Measurements from ENCODE around the gene ENO3. TPM values are rescaled to one million over a fixed set of nuclear protein-coding genes. Genes with fewer than 3 reads are reported as not detected.

The ENO3 gene
- total RNA-seq, 1 experiment from 2014 or later, result 12.3 TPM

- Mint-ChIP-seq H3K9me3 (ENCODE audit: low read depth, unreplicated experiment) (no peaks in the 10 kb centered on the region), H3K27me3 (ENCODE audit: unreplicated experiment) (no peaks in the 10 kb centered on the region), H3K36me3 (ENCODE audit: insufficient read depth, unreplicated experiment) (peaks cover 20% of the 10 kb centered on the region), H3K4me1 (ENCODE audit: low read depth, unreplicated experiment) (peaks cover 10% of the 10 kb centered on the region), H3K27ac (ENCODE audit: unreplicated experiment) (peak overlapping the region; percentile 7), H3K4me3 (ENCODE audit: low read depth, unreplicated experiment) (no peak overlapping the region)
- DNase-seq, result no peak
- CTCF ChIA-PET, result no interaction called here
- TF ChIP-seq CTCF (IDR thresholded peaks at IDR 0.05; ENCODE audit: unreplicated experiment), result no peak
- no TSS peak for BruUV-seq (replicated peaks)
- intact Hi-C loops (cut with micrococcal nuclease; ENCODE audit: unreplicated experiment), result loop anchor here (10.0 kb wide), 1 partner anchor 68 kb away; no protein-coding TSS in a partner anchor
Measured at GRCh38 chr17:4982305-4982704, 31.4 kb downstream of the ENO3 start.

GRCh38 chr17:4986403-4986802 lies 35.5 kb downstream of the ENO3 start:
- DNase-seq, result no peak
- H3K36me3 Mint-ChIP-seq (ENCODE audit: insufficient read depth, unreplicated experiment), result peaks cover 34% of the 10 kb centered on the region
- no peaks in the 10 kb centered on the region for H3K9me3 Mint-ChIP-seq (ENCODE audit: low read depth, unreplicated experiment)
- intact Hi-C loops (cut with micrococcal nuclease; ENCODE audit: unreplicated experiment), result loop anchor here (10.0 kb wide), 1 partner anchor 72 kb away; no protein-coding TSS in a partner anchor
- peak overlapping the region; percentile 92 for H3K4me3 Mint-ChIP-seq (ENCODE audit: low read depth, unreplicated experiment)
- no peaks in the 10 kb centered on the region for H3K27me3 Mint-ChIP-seq (ENCODE audit: unreplicated experiment)
- CTCF ChIA-PET, result interaction anchor here (2.3 to 2.4 kb wide), 2 partner anchors 19 to 77 kb away, joined by 8 read pairs; partner anchors contain the start of gene SPAG7
- no peak for TF ChIP-seq CTCF (IDR thresholded peaks at IDR 0.05; ENCODE audit: unreplicated experiment)
- H3K27ac Mint-ChIP-seq (ENCODE audit: unreplicated experiment), result peak overlapping the region; percentile 50
- TSS peak; percentile 36 for BruUV-seq (replicated peaks)
- H3K4me1 Mint-ChIP-seq (ENCODE audit: low read depth, unreplicated experiment), result peaks cover 32% of the 10 kb centered on the region

GRCh38 chr17:4986951-4987766 lies 36.2 kb downstream of the ENO3 start, which contains the start of gene CAMTA2:
CAMTA2 (minus strand) TSS chr17:4987675; CDS start chr17:4986222, 1,453 bp downstream.
- intact Hi-C loops (cut with micrococcal nuclease; ENCODE audit: unreplicated experiment), result loop anchor here (10.0 kb wide), 1 partner anchor 72 kb away; no protein-coding TSS in a partner anchor
- Mint-ChIP-seq H3K4me1 (ENCODE audit: low read depth, unreplicated experiment) (peaks cover 32% of the 10 kb centered on the region), H3K9me3 (ENCODE audit: low read depth, unreplicated experiment) (no peaks in the 10 kb centered on the region), H3K27ac (ENCODE audit: unreplicated experiment) (peak within 1 kb of the TSS; percentile 50), H3K4me3 (ENCODE audit: low read depth, unreplicated experiment) (peak within 1 kb of the TSS; percentile 92), H3K27me3 (ENCODE audit: unreplicated experiment) (no peaks in the 10 kb centered on the region), H3K36me3 (ENCODE audit: insufficient read depth, unreplicated experiment) (peaks cover 32% of the 10 kb centered on the region)
- peak; percentile 82 for DNase-seq
- peak; percentile 64 for TF ChIP-seq CTCF (IDR thresholded peaks at IDR 0.05; ENCODE audit: unreplicated experiment)
- BruUV-seq (replicated peaks), result no TSS peak
- CTCF ChIA-PET, result interaction anchor here (1.4 to 2.4 kb wide), 3 partner anchors 16 to 78 kb away, joined by 3 to 8 read pairs (median 8); partner anchors contain the start of gene SPAG7

- no peak for TF ChIP-seq CTCF (IDR thresholded peaks at IDR 0.05; ENCODE audit: unreplicated experiment)
- Mint-ChIP-seq H3K4me3 (ENCODE audit: low read depth, unreplicated experiment) (peak overlapping the region; percentile 92), H3K27ac (ENCODE audit: unreplicated experiment) (peak overlapping the region; percentile 50), H3K36me3 (ENCODE audit: insufficient read depth, unreplicated experiment) (peaks cover 28% of the 10 kb centered on the region), H3K9me3 (ENCODE audit: low read depth, unreplicated experiment) (no peaks in the 10 kb centered on the region), H3K27me3 (ENCODE audit: unreplicated experiment) (no peaks in the 10 kb centered on the region), H3K4me1 (ENCODE audit: low read depth, unreplicated experiment) (peaks cover 32% of the 10 kb centered on the region)
- TSS peak; percentile 35 for BruUV-seq (replicated peaks)
- intact Hi-C loops (cut with micrococcal nuclease; ENCODE audit: unreplicated experiment), result loop anchor here (10.0 kb wide), 1 partner anchor 73 kb away; no protein-coding TSS in a partner anchor
- CTCF ChIA-PET, result interaction anchor here (1.4 to 2.4 kb wide), 3 partner anchors 17 to 79 kb away, joined by 3 to 8 read pairs (median 8); partner anchors contain the start of gene SPAG7
- no peak for DNase-seq
Measured at GRCh38 chr17:4987767-4988567, 37.0 kb downstream of the ENO3 start.

Measured in Calu3 (cell line).